ENCODE measurements around the gene KHDRBS1.
"Not testable (repeated sequence)": the region's sequence is repeated elsewhere in the genome, so short reads cannot be mapped to it uniquely, and the experiment has no call there.

The KHDRBS1 gene

GRCh38 chr1:31989964-31990363 is 23.7 kb upstream of the KHDRBS1 start:
- Histone ChIP-seq H3K4me1 (ENCODE audit: control insufficient read depth, insufficient read depth, low read length) (peaks cover 9% of the 10 kb centered on the region), H3K9me3 (ENCODE audit: control insufficient read depth, insufficient read depth, low read length) (no peaks in the 10 kb centered on the region)

GRCh38 chr1:31991182-31991581 is 22.5 kb upstream of the KHDRBS1 start:
- H3K4me1 ChIP-seq (ENCODE audit: control insufficient read depth, insufficient read depth, low read length): peaks cover 9% of the 10 kb centered on the region
- no peak overlapping the region for H3K4me3 ChIP-seq (ENCODE audit: low read depth, low read length)
- no peaks in the 10 kb centered on the region for H3K9me3 ChIP-seq (ENCODE audit: control insufficient read depth, insufficient read depth, low read length)
- no peaks in the 10 kb centered on the region for H3K36me3 ChIP-seq (ENCODE audit: control insufficient read depth, insufficient read depth, low read length)
- no peak overlapping the region for H3K9ac ChIP-seq (ENCODE audit: low read depth, low read length)
- H3K27me3 ChIP-seq (ENCODE audit: control insufficient read depth, insufficient read depth, low read length): no peaks in the 10 kb centered on the region

More at GRCh38 chr1:31989964-31990363, 23.7 kb upstream of the KHDRBS1 start:
- Histone ChIP-seq H3K4me3 (ENCODE audit: low read depth, low read length) (no peak overlapping the region), H3K36me3 (ENCODE audit: control insufficient read depth, insufficient read depth, low read length) (no peaks in the 10 kb centered on the region), H3K27me3 (ENCODE audit: control insufficient read depth, insufficient read depth, low read length) (no peaks in the 10 kb centered on the region), H3K9ac (ENCODE audit: low read depth, low read length) (no peak overlapping the region)

GRCh38 chr1:31995263-31995662 is 18.4 kb upstream of the KHDRBS1 start:
- H3K36me3 ChIP-seq (ENCODE audit: control insufficient read depth, insufficient read depth, low read length): no peaks in the 10 kb centered on the region
- H3K9me3 ChIP-seq (ENCODE audit: control insufficient read depth, insufficient read depth, low read length): no peaks in the 10 kb centered on the region
- H3K4me1 ChIP-seq (ENCODE audit: control insufficient read depth, insufficient read depth, low read length): no peaks in the 10 kb centered on the region
- no peak overlapping the region for H3K4me3 ChIP-seq (ENCODE audit: low read depth, low read length)
- H3K27me3 ChIP-seq (ENCODE audit: control insufficient read depth, insufficient read depth, low read length): no peaks in the 10 kb centered on the region
- H3K9ac ChIP-seq (ENCODE audit: low read depth, low read length): no peak overlapping the region

GRCh38 chr1:31996121-31996520 is 17.5 kb upstream of the KHDRBS1 start:
- not testable (repeated sequence) for H3K4me3 ChIP-seq (ENCODE audit: low read depth, low read length); H3K36me3 ChIP-seq (ENCODE audit: control insufficient read depth, insufficient read depth, low read length); H3K27me3 ChIP-seq (ENCODE audit: control insufficient read depth, insufficient read depth, low read length); H3K9me3 ChIP-seq (ENCODE audit: control insufficient read depth, insufficient read depth, low read length); H3K4me1 ChIP-seq (ENCODE audit: control insufficient read depth, insufficient read depth, low read length); H3K9ac ChIP-seq (ENCODE audit: low read depth, low read length)

GRCh38 chr1:32001863-32002262 is 11.8 kb upstream of the KHDRBS1 start:
- H3K9me3 ChIP-seq (ENCODE audit: control insufficient read depth, insufficient read depth, low read length): no peaks in the 10 kb centered on the region
- no peak overlapping the region for H3K9ac ChIP-seq (ENCODE audit: low read depth, low read length)
- H3K4me3 ChIP-seq (ENCODE audit: low read depth, low read length): no peak overlapping the region
- peaks cover 2% of the 10 kb centered on the region for H3K4me1 ChIP-seq (ENCODE audit: control insufficient read depth, insufficient read depth, low read length)
- no peaks in the 10 kb centered on the region for H3K27me3 ChIP-seq (ENCODE audit: control insufficient read depth, insufficient read depth, low read length)
- no peaks in the 10 kb centered on the region for H3K36me3 ChIP-seq (ENCODE audit: control insufficient read depth, insufficient read depth, low read length)

- not testable (repeated sequence) for H3K4me3 ChIP-seq (ENCODE audit: low read depth, low read length); H3K9me3 ChIP-seq (ENCODE audit: control insufficient read depth, insufficient read depth, low read length); H3K4me1 ChIP-seq (ENCODE audit: control insufficient read depth, insufficient read depth, low read length); H3K36me3 ChIP-seq (ENCODE audit: control insufficient read depth, insufficient read depth, low read length); H3K9ac ChIP-seq (ENCODE audit: low read depth, low read length); H3K27me3 ChIP-seq (ENCODE audit: control insufficient read depth, insufficient read depth, low read length)
Measured at GRCh38 chr1:32002285-32002684, 11.4 kb upstream of the KHDRBS1 start.

GRCh38 chr1:32005522-32005921 is 8.1 kb upstream of the KHDRBS1 start:
- Histone ChIP-seq H3K9me3 (ENCODE audit: control insufficient read depth, insufficient read depth, low read length) (no peaks in the 10 kb centered on the region), H3K36me3 (ENCODE audit: control insufficient read depth, insufficient read depth, low read length) (no peaks in the 10 kb centered on the region), H3K27me3 (ENCODE audit: control insufficient read depth, insufficient read depth, low read length) (peaks cover 4% of the 10 kb centered on the region), H3K9ac (ENCODE audit: low read depth, low read length) (no peak overlapping the region), H3K4me1 (ENCODE audit: control insufficient read depth, insufficient read depth, low read length) (peaks cover 7% of the 10 kb centered on the region), H3K4me3 (ENCODE audit: low read depth, low read length) (no peak overlapping the region)

GRCh38 chr1:32007591-32007940 is 6.1 kb upstream of the KHDRBS1 start:
- Histone ChIP-seq H3K9me3 (ENCODE audit: control insufficient read depth, insufficient read depth, low read length) (no peaks in the 10 kb centered on the region), H3K27me3 (ENCODE audit: control insufficient read depth, insufficient read depth, low read length) (peaks cover 9% of the 10 kb centered on the region), H3K4me1 (ENCODE audit: control insufficient read depth, insufficient read depth, low read length) (peaks cover 7% of the 10 kb centered on the region), H3K9ac (ENCODE audit: low read depth, low read length) (no peak overlapping the region), H3K36me3 (ENCODE audit: control insufficient read depth, insufficient read depth, low read length) (no peaks in the 10 kb centered on the region), H3K4me3 (ENCODE audit: low read depth, low read length) (no peak overlapping the region)

GRCh38 chr1:32010246-32010645 is 3.4 kb upstream of the KHDRBS1 start:
- Histone ChIP-seq H3K9me3 (ENCODE audit: control insufficient read depth, insufficient read depth, low read length) (no peaks in the 10 kb centered on the region), H3K4me1 (ENCODE audit: control insufficient read depth, insufficient read depth, low read length) (peaks cover 10% of the 10 kb centered on the region), H3K4me3 (ENCODE audit: low read depth, low read length) (no peak overlapping the region), H3K27me3 (ENCODE audit: control insufficient read depth, insufficient read depth, low read length) (peaks cover 9% of the 10 kb centered on the region), H3K36me3 (ENCODE audit: control insufficient read depth, insufficient read depth, low read length) (no peaks in the 10 kb centered on the region), H3K9ac (ENCODE audit: low read depth, low read length) (no peak overlapping the region)

GRCh38 chr1:32012709-32013385 is 821 bp upstream of the KHDRBS1 start:
- Histone ChIP-seq H3K9ac (ENCODE audit: low read depth, low read length) (peak overlapping the region; percentile 85), H3K4me1 (ENCODE audit: control insufficient read depth, insufficient read depth, low read length) (peaks cover 5% of the 10 kb centered on the region), H3K9me3 (ENCODE audit: control insufficient read depth, insufficient read depth, low read length) (no peaks in the 10 kb centered on the region), H3K27me3 (ENCODE audit: control insufficient read depth, insufficient read depth, low read length) (peaks cover 9% of the 10 kb centered on the region), H3K36me3 (ENCODE audit: control insufficient read depth, insufficient read depth, low read length) (no peaks in the 10 kb centered on the region), H3K4me3 (ENCODE audit: low read depth, low read length) (peak overlapping the region; percentile 89)

- Histone ChIP-seq H3K9me3 (ENCODE audit: control insufficient read depth, insufficient read depth, low read length) (no peaks in the 10 kb centered on the region), H3K4me3 (ENCODE audit: low read depth, low read length) (peak overlapping the region; percentile 89), H3K9ac (ENCODE audit: low read depth, low read length) (peak overlapping the region; percentile 90), H3K36me3 (ENCODE audit: control insufficient read depth, insufficient read depth, low read length) (no peaks in the 10 kb centered on the region), H3K4me1 (ENCODE audit: control insufficient read depth, insufficient read depth, low read length) (peaks cover 5% of the 10 kb centered on the region), H3K27me3 (ENCODE audit: control insufficient read depth, insufficient read depth, low read length) (peaks cover 9% of the 10 kb centered on the region)
Measured at GRCh38 chr1:32014199-32014947, 705 bp downstream of the KHDRBS1 start.

GRCh38 chr1:32014948-32015273 is 1.2 kb downstream of the KHDRBS1 start:
- Histone ChIP-seq H3K9ac (ENCODE audit: low read depth, low read length) (peak overlapping the region; percentile 90), H3K27me3 (ENCODE audit: control insufficient read depth, insufficient read depth, low read length) (peaks cover 9% of the 10 kb centered on the region), H3K4me1 (ENCODE audit: control insufficient read depth, insufficient read depth, low read length) (peaks cover 5% of the 10 kb centered on the region), H3K9me3 (ENCODE audit: control insufficient read depth, insufficient read depth, low read length) (no peaks in the 10 kb centered on the region), H3K36me3 (ENCODE audit: control insufficient read depth, insufficient read depth, low read length) (no peaks in the 10 kb centered on the region), H3K4me3 (ENCODE audit: low read depth, low read length) (peak overlapping the region; percentile 89)
